HepG2 (cell line): ENCODE data around the gene VAC14. TPM values are rescaled to one million over a fixed set of nuclear protein-coding genes. Genes with fewer than 3 reads are reported as not detected.

Experiments
- BCL3 ChIP-seq: sonication (generic); formaldehyde crosslinking; IDR thresholded peaks from 2 replicates; pipeline ENCODE4 v1.5.1; 2020; ENCODE audit warnings: mild to moderate bottlenecking, missing genetic modification reagents, moderate library complexity
- BCL6 ChIP-seq: IDR thresholded peaks from 2 replicates; pipeline ENCODE4 v1.6.1; 2016; ENCODE audit warnings: missing genetic modification reagents, missing compliant biosample characterization
- CBX1 ChIP-seq: IDR thresholded peaks from one replicate; pipeline ENCODE4 v1.6.1; 2016; ENCODE audit warnings: antibody characterized with exemption, low read depth
- DZIP1 ChIP-seq: sonication (generic); formaldehyde crosslinking; IDR thresholded peaks from 2 replicates; pipeline ENCODE4 v1.5.0; 2020; ENCODE audit warnings: mild to moderate bottlenecking, missing genetic modification reagents
- HOXA5 ChIP-seq: sonication (generic); formaldehyde crosslinking; IDR thresholded peaks from 2 replicates; pipeline ENCODE4 v1.4.0; 2020; ENCODE audit warnings: missing genetic modification reagents
- IKZF1 ChIP-seq: fragments of 450-650 bp; IDR thresholded peaks from 2 replicates; pipeline ENCODE4 v1.7.1; 2016
- NFIB ChIP-seq: sonication (generic); formaldehyde crosslinking; IDR thresholded peaks from 2 replicates; pipeline ENCODE4 v1.9.0; 2021; ENCODE audit warnings: missing genetic modification reagents, mild to moderate bottlenecking, borderline replicate concordance
- PITX1 ChIP-seq: sonication (generic); formaldehyde crosslinking; IDR thresholded peaks from 2 replicates; pipeline ENCODE4 v1.5.1; 2020; ENCODE audit warnings: mild to moderate bottlenecking, missing genetic modification reagents
- RBAK ChIP-seq: sonication (generic); formaldehyde crosslinking; IDR thresholded peaks from 2 replicates; pipeline ENCODE4 v1.5.1; 2020; ENCODE audit warnings: mild to moderate bottlenecking, missing genetic modification reagents
- UBTF ChIP-seq: sonication (generic); formaldehyde crosslinking; IDR thresholded peaks from 2 replicates; pipeline ENCODE4 v1.4.0; 2020; ENCODE audit warnings: mild to moderate bottlenecking, missing genetic modification reagents
- ZBTB42 ChIP-seq: sonication (generic); formaldehyde crosslinking; IDR thresholded peaks from 2 replicates; pipeline ENCODE4 v1.5.0; 2020; ENCODE audit warnings: mild to moderate bottlenecking, missing genetic modification reagents
- ZFP1 ChIP-seq: IDR thresholded peaks from 2 replicates; pipeline ENCODE4 v1.6.1; 2016
- ZNF232 ChIP-seq: sonication (generic); formaldehyde crosslinking; IDR thresholded peaks from 2 replicates; pipeline ENCODE4 v1.4.0; 2020; ENCODE audit warnings: missing genetic modification reagents, borderline replicate concordance
- ZNF251 ChIP-seq: sonication (generic); formaldehyde crosslinking; IDR thresholded peaks from 2 replicates; pipeline ENCODE4 v1.9.0; 2021; ENCODE audit warnings: mild to moderate bottlenecking, missing genetic modification reagents
- ZNF281 ChIP-seq: sonication (generic); formaldehyde crosslinking; IDR thresholded peaks from 2 replicates; pipeline ENCODE4 v1.4.0; 2020; ENCODE audit warnings: missing genetic modification reagents, borderline replicate concordance
- ZNF34 ChIP-seq: sonication (generic); formaldehyde crosslinking; IDR thresholded peaks from 2 replicates; pipeline ENCODE4 v1.4.0; 2020; ENCODE audit warnings: mild to moderate bottlenecking, missing genetic modification reagents, borderline replicate concordance
- ZNF382 ChIP-seq: sonication (generic); formaldehyde crosslinking; IDR thresholded peaks from 2 replicates; pipeline ENCODE4 v1.5.0; 2020; ENCODE audit warnings: missing genetic modification reagents, mild to moderate bottlenecking, borderline replicate concordance
- ZNF549 ChIP-seq: sonication (generic); formaldehyde crosslinking; IDR thresholded peaks from 2 replicates; pipeline ENCODE4 v1.5.0; 2020; ENCODE audit warnings: missing genetic modification reagents
- ZNF878 ChIP-seq: sonication (generic); formaldehyde crosslinking; IDR thresholded peaks from 2 replicates; pipeline ENCODE4 v1.8.1; 2023; ENCODE audit warnings: mild to moderate bottlenecking, missing genetic modification reagents, moderate library complexity
- ZNF891 ChIP-seq: sonication (generic); formaldehyde crosslinking; IDR thresholded peaks from 2 replicates; pipeline ENCODE4 v1.5.0; 2020; ENCODE audit warnings: mild to moderate bottlenecking, missing genetic modification reagents
- polyA plus RNA-seq, 8 experiments: library from polyadenylated mRNA; depleted of rRNA in 3 of 8; stranded (reverse) in 7 of 8; unstranded in 1 of 8; fragments of >200 nt; fragmentation: Illumina TruSeq in 4 of 8; extraction: Trizol in 4 of 8; gene quantifications; 2 replicates each; pipeline versions ENCODE4 v1.2.1 to v1.2.3, GENCODE V29; 2011 to 2016; ENCODE audit warnings: low read depth in 4 of 8, missing spikeins in 1 of 8, mixed read lengths in 1 of 8; ENCODE audit not compliant: insufficient read depth in 1 of 8
- total RNA-seq, 5 experiments: library from RNA; depleted of rRNA; stranded (reverse); fragments of >200 nt; fragmentation: Illumina TruSeq; extraction: Trizol; gene quantifications; 2 replicates each; pipeline ENCODE4 v1.2.3, GENCODE V29; 2016; ENCODE audit warnings: low read depth in 1 of 5

VAC14 gene
- total and polyA plus RNA-seq, 2 of the 13 experiments (the other 11 are each of a cell fraction or from before 2014, with no cell fraction given): 23.5 to 24.6 TPM

GRCh38 chr16:70738083-70738977 is 62.6 kb downstream of the VAC14 start (continued):
- TF ChIP-seq DZIP1 (CRISPR knock-in tag) (no peak), ZBTB42 (CRISPR knock-in tag) (no peak), ZNF251 (no peak), ZNF549 (CRISPR knock-in tag) (no peak), HOXA5 (CRISPR knock-in tag) (peak; percentile 81; the same call in 1 of the 2 replicates), IKZF1 (no peak), ZFP1 (no peak), ZNF232 (CRISPR knock-in tag) (peak; percentile 55; the same call in 1 of the 2 replicates), PITX1 (CRISPR knock-in tag) (peak; percentile 57; the same call in 1 of the 2 replicates), BCL6 (peak; percentile 18; the same call in 1 of the 2 replicates), ZNF281 (CRISPR knock-in tag) (0 out of 2 replicates have a peak, but pooled peaks have one; percentile 34), RBAK (CRISPR knock-in tag) (no peak), ZNF382 (CRISPR knock-in tag) (no peak), ZNF891 (no peak), BCL3 (no peak), ZNF34 (CRISPR knock-in tag) (no peak), UBTF (CRISPR knock-in tag) (peak; percentile 68), CBX1 (peak; percentile 38), NFIB (CRISPR knock-in tag) (no peak), ZNF878 (no peak)
